Panc1 (cell line): Measurements from ENCODE around the gene TMEM131. TPM values are rescaled to one million over a fixed set of nuclear protein-coding genes. Genes with fewer than 3 reads are reported as not detected.

Experiments
- ATAC-seq: fragments of 200-7000 bp; cut with Tn5 transposase; 2 replicates; pipeline ENCODE4 v1.9.1; 2020; ENCODE audit warnings: mild to moderate bottlenecking, moderate library complexity
- BruUV-seq: library from RNA; stranded (reverse); fragments of 400-500 nt; replicated peaks from 2 replicates; lab custom pipeline; 2021; lab: Mats Ljungman, UMichigan
- CTCF ChIA-PET: fragments of 300-600 bp; sonication (Branson Sonifier 250); formaldehyde crosslinking; loops from one replicate; lab custom pipeline; 2022; ENCODE audit warnings: antibody characterized with exemption; lab: Charles Lee
- POLR2A ChIA-PET: fragments of 300-600 bp; sonication (Branson Sonifier 250); formaldehyde crosslinking; loops from one replicate; lab custom pipeline; 2022; ENCODE audit warnings: antibody characterized with exemption; lab: Charles Lee
- DNase-seq: peaks from one replicate; pipeline ENCODE4 v3.0.0-alpha.2; 2010; ENCODE audit warnings: low read depth, low spot score
- H3K27ac ChIP-seq: 2 replicates; pipeline ENCODE4 v1.5.1; 2011; ENCODE audit warnings: mild to moderate bottlenecking, low read length, inconsistent platforms
- H3K27me3 ChIP-seq: fragments of 200-500 bp; sonication (Bioruptor generic); 2 replicates; pipeline ENCODE4 v1.6.0; 2014; ENCODE audit warnings: low read length, inconsistent platforms; ENCODE audit not compliant: control insufficient read depth, insufficient read depth
- H3K36me3 ChIP-seq: fragments of 200-500 bp; sonication (Bioruptor generic); 2 replicates; pipeline ENCODE4 v1.5.1; 2014; ENCODE audit warnings: inconsistent platforms, mild to moderate bottlenecking, low read length, moderate library complexity; ENCODE audit not compliant: control insufficient read depth, insufficient read depth
- H3K4me1 ChIP-seq: 2 replicates; pipeline ENCODE4 v1.5.1; 2011; ENCODE audit warnings: inconsistent platforms, mild to moderate bottlenecking, low read length, moderate library complexity; ENCODE audit not compliant: control insufficient read depth, insufficient read depth
- H3K4me3 ChIP-seq, 2 experiments: 2 replicates each; pipeline ENCODE4 v1.5.1; 2011 to 2012; ENCODE audit warnings: low read depth in 2 of 2, low read length in 2 of 2, mild to moderate bottlenecking in 2 of 2, inconsistent platforms in 1 of 2, moderate library complexity in 1 of 2
- H3K9me3 ChIP-seq: fragments of 200-500 bp; sonication (Bioruptor generic); 2 replicates; pipeline ENCODE4 v1.5.1; 2014; ENCODE audit warnings: low read depth, mild to moderate bottlenecking, inconsistent platforms, low read length, moderate library complexity; ENCODE audit not compliant: control insufficient read depth, insufficient read depth
- POLR2AphosphoS5 ChIP-seq: IDR thresholded peaks from 2 replicates; pipeline ENCODE4 v1.6.1; 2012; ENCODE audit warnings: mild to moderate bottlenecking, low read depth, low read length, moderate library complexity
- SIN3A ChIP-seq: IDR thresholded peaks from 2 replicates; pipeline ENCODE4 v1.6.1; 2012; ENCODE audit warnings: low read depth, mild to moderate bottlenecking, low read length, moderate library complexity, borderline replicate concordance; ENCODE audit not compliant: insufficient read depth
- TCF7L2 ChIP-seq: IDR thresholded peaks from 2 replicates; pipeline ENCODE4 v1.6.1; 2011; ENCODE audit warnings: mild to moderate bottlenecking, low read depth, low read length, inconsistent platforms
- in situ Hi-C: cut with HindIII; loops from 2 replicates; pipeline ENCODE4 v1.10.0; 2016; ENCODE audit warnings: low sequenced_read_pairs, low pct_unique_long_range_greater_than_20kb
- intact Hi-C: fragments of 100-400 bp; cut with micrococcal nuclease; formaldehyde crosslinking; loops from one replicate; pipeline ENCODE4 v1.10.0; 2022; ENCODE audit not compliant: unreplicated experiment
- total RNA-seq: library from RNA; stranded (reverse); gene quantifications from one replicate; pipeline ENCODE4 v1.2.1, GENCODE V29; 2021; ENCODE audit not compliant: unreplicated experiment
- TF ChIP-seq, protein P1 (sequence below), 2 experiments: IDR thresholded peaks; 2 replicates each; pipeline ENCODE4 v1.6.1; 2011 to 2012; ENCODE audit warnings: low read depth in 2 of 2, control low read depth in 1 of 2, low read length in 1 of 2, mild to moderate bottlenecking in 1 of 2, moderate library complexity in 1 of 2; ENCODE audit not compliant: insufficient read depth in 1 of 2
- TF ChIP-seq, protein P2 (sequence below): fragments of 450-650 bp; IDR thresholded peaks from 2 replicates; pipeline ENCODE4 v1.5.1; 2017; ENCODE audit warnings: mild to moderate bottlenecking

Gene TMEM131
- total RNA-seq, 1 experiment from 2014 or later, result 43.4 TPM

GRCh38 chr2:97737421-97738178, 258.1 kb downstream of the TMEM131 start:
- Histone ChIP-seq H3K9me3 (no peaks in the 10 kb centered on the region), H3K27me3 (no peaks in the 10 kb centered on the region), H3K4me3 (no peak overlapping the region), H3K27ac (no peak overlapping the region), H3K4me1 (no peaks in the 10 kb centered on the region), H3K36me3 (no peaks in the 10 kb centered on the region)
- DNase-seq (no peak), ATAC-seq (no peak)
- TF ChIP-seq, protein P1, sequence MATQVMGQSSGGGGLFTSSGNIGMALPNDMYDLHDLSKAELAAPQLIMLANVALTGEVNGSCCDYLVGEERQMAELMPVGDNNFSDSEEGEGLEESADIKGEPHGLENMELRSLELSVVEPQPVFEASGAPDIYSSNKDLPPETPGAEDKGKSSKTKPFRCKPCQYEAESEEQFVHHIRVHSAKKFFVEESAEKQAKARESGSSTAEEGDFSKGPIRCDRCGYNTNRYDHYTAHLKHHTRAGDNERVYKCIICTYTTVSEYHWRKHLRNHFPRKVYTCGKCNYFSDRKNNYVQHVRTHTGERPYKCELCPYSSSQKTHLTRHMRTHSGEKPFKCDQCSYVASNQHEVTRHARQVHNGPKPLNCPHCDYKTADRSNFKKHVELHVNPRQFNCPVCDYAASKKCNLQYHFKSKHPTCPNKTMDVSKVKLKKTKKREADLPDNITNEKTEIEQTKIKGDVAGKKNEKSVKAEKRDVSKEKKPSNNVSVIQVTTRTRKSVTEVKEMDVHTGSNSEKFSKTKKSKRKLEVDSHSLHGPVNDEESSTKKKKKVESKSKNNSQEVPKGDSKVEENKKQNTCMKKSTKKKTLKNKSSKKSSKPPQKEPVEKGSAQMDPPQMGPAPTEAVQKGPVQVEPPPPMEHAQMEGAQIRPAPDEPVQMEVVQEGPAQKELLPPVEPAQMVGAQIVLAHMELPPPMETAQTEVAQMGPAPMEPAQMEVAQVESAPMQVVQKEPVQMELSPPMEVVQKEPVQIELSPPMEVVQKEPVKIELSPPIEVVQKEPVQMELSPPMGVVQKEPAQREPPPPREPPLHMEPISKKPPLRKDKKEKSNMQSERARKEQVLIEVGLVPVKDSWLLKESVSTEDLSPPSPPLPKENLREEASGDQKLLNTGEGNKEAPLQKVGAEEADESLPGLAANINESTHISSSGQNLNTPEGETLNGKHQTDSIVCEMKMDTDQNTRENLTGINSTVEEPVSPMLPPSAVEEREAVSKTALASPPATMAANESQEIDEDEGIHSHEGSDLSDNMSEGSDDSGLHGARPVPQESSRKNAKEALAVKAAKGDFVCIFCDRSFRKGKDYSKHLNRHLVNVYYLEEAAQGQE (IDR thresholded peaks at IDR 0.05; ENCODE audit: insufficient read depth in 1 of 2, low read depth in 2 of 2, low read length in 1 of 2), result no peak
- TF ChIP-seq SIN3A (no peak), TCF7L2 (no peak), POLR2AphosphoS5 (no peak)
- TF ChIP-seq, protein P2, sequence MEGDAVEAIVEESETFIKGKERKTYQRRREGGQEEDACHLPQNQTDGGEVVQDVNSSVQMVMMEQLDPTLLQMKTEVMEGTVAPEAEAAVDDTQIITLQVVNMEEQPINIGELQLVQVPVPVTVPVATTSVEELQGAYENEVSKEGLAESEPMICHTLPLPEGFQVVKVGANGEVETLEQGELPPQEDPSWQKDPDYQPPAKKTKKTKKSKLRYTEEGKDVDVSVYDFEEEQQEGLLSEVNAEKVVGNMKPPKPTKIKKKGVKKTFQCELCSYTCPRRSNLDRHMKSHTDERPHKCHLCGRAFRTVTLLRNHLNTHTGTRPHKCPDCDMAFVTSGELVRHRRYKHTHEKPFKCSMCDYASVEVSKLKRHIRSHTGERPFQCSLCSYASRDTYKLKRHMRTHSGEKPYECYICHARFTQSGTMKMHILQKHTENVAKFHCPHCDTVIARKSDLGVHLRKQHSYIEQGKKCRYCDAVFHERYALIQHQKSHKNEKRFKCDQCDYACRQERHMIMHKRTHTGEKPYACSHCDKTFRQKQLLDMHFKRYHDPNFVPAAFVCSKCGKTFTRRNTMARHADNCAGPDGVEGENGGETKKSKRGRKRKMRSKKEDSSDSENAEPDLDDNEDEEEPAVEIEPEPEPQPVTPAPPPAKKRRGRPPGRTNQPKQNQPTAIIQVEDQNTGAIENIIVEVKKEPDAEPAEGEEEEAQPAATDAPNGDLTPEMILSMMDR, result no peak
- in situ Hi-C loops (no loop called here), intact Hi-C loops (no loop called here)
- no TSS peak for BruUV-seq
- ChIA-PET CTCF (no interaction called here), POLR2A (no interaction called here)

DNA sequence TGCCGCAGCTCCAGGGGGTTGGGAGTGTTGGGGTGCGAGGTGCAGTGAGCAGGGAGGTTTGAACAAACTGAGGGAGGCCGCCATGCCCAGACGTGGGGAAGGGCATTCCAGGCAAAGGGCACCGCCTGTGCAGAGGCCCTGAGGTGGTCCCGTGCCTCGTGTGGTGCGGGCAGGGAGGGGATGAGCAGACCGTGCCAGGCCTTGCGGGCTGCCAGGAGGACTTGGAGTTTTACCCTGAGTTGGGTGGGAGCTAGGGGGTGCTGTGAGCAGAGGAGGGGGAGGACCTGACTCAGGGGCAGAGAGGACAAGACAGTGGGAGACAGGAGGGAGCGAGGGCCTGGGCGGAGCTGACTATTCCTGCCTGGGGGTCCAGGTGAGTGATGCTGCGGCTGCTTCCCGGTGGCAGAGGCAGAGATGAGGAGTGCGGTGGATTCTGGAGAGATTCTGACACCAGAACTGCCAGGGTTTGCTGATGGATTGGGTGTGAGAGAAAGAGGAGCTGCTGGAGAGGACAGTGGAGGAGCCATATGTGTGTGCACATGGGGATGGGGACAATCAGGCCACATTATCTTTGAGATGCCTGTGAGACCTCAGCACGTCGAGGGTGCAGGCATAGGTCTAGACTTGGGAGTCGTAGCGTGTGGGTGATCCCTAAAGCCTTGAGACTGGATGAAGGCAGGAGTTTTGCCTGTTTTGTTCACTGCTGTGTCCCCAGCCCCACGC, 259.0 kb downstream of the TMEM131 start:
- ChIA-PET POLR2A (no interaction called here), CTCF (no interaction called here)
- H3K4me3 ChIP-seq, result no peak overlapping the region
- TF ChIP-seq SIN3A (no peak), POLR2AphosphoS5 (no peak), TCF7L2 (no peak)
- TF ChIP-seq, protein P2, result no peak
- TF ChIP-seq, protein P1 (IDR thresholded peaks at IDR 0.05; ENCODE audit: insufficient read depth in 1 of 2, low read depth in 2 of 2, low read length in 1 of 2), result no peak
- H3K9me3 ChIP-seq, result no peaks in the 10 kb centered on the region
- ATAC-seq (no peak), DNase-seq (no peak)
- BruUV-seq, result no TSS peak
- no peaks in the 10 kb centered on the region for H3K4me1 ChIP-seq
- H3K27ac ChIP-seq, result no peak overlapping the region
- no peaks in the 10 kb centered on the region for H3K36me3 ChIP-seq
- H3K27me3 ChIP-seq, result no peaks in the 10 kb centered on the region
- intact Hi-C loops, result no loop called here
- in situ Hi-C loops, result no loop called here
